Pancreas (tissue), 10 donors: ENCODE results near the gene ZBTB43. TPM values are rescaled to one million over a fixed set of nuclear protein-coding genes. Genes with fewer than 3 reads are reported as not detected.
"Not testable (repeated sequence)": the region's sequence is repeated elsewhere in the genome, so short reads cannot be mapped to it uniquely, and the experiment has no call there.

Experiments
- ATAC-seq, 4 donors: fragments of 200-7000 bp; cut with Tn5 transposase; one replicate each; pipeline versions ENCODE4 v1.8.0 to v1.9.1; 2020; ENCODE audit warnings: mild to moderate bottlenecking in 4 of 4, moderate library complexity in 4 of 4
- DNase-seq, 6 donors: peaks; one replicate each; pipeline ENCODE4 v3.0.0-alpha.2; 2020
- FAIRE-seq: peaks from 2 replicates; lab custom pipeline; 2012; peaks lifted over from hg19 to GRCh38; lab: Jason Lieb, UNC
- H3K27ac ChIP-seq, 4 donors: fragments of 200-600 bp; sonication (generic); 1 replicate in 3 of 4; 2 replicates in 1 of 4; pipeline versions ENCODE4 v1.5.0 to v1.8.0; 2020
- H3K27me3 ChIP-seq, 4 donors: fragments of 200-600 bp; one replicate each; pipeline ENCODE4 v1.8.0; 2021
- H3K36me3 ChIP-seq, 3 donors: fragments of 200-600 bp; sonication (generic) in 1 of 3; one replicate each; pipeline versions ENCODE4 v1.5.0 to v1.8.0; 2020 to 2021
- H3K4me1 ChIP-seq, 3 donors: fragments of 200-600 bp; one replicate each; pipeline ENCODE4 v1.8.0; 2021
- H3K4me3 ChIP-seq, 4 donors: fragments of 200-600 bp; sonication (generic) in 2 of 4; one replicate each; pipeline versions ENCODE4 v1.5.0 to v1.8.0; 2020 to 2021
- H3K9me3 ChIP-seq, 4 donors: fragments of 200-600 bp; one replicate each; pipeline ENCODE4 v1.8.0; 2021
- CTCF ChIP-seq, 4 donors: fragments of 200-600 bp; sonication (generic) in 3 of 4; IDR thresholded peaks; one replicate each; pipeline versions ENCODE4 v1.5.0 to v1.8.0; 2021; ENCODE audit warnings: antibody characterized with exemption in 4 of 4
- WGBS, 2 donors: extraction: QIAGEN DNeasy Blood & Tissue Kit; methylation state at CpG; one replicate each; pipeline ENCODE4 v1.1.7; 2013; 5-methylcytosine and 5-hydroxymethylcytosine counted together
- intact Hi-C, 3 donors: fragments of 100-400 bp; cut with DNase I; formaldehyde crosslinking; loops; one replicate each; pipeline versions ENCODE4 v1.11.1 to v1.14.2; 2022
- polyA plus RNA-seq, 2 donors: library from polyadenylated mRNA; stranded (reverse); fragments of 200-250 nt; gene quantifications; one replicate each; pipeline ENCODE4 v1.2.3, GENCODE V29; 2013
- total RNA-seq, 6 donors: library from RNA; stranded (reverse); fragmentation: NEBNext Ultra II Directional in 4 of 6; extraction: Animal tissue kit (Norgen Biotek cat#: 25700) in 4 of 6; gene quantifications; one replicate each; pipeline versions ENCODE4 v1.2.1 to v1.2.4, GENCODE V29; 2021 to 2023
- donor health status: healthy with polysubstance abuse.
- donor health status: DM: no; HTN: no; CAD: no; lungs with moderate emphysema.
- donor health status: DM: no; HTN: no; CAD: no.
- donor health status: control.
- donor health status: control.
- donor health status: Bipolar disorder and iron deficiency.
- donor health status: DM: yes; HTN: yes; CAD: no.
- donor health status: DM: no; HTN: no; CAD: no.
- donor health status: DM: no; HTN: no; CAD: no.
- donor health status: DM: yes; HTN: yes; CAD: no.

The ZBTB43 gene
- total and polyA plus RNA-seq, 8 donors = 2.2 to 8.5 (median 5.7) TPM

GRCh38 chr9:126782053-126782388 is 22.8 kb upstream of the ZBTB43 start:
- TF ChIP-seq CTCF (IDR thresholded peaks at IDR 0.05) = no peak
- Histone ChIP-seq H3K27me3 (no peaks in the 10 kb centered on the region), H3K4me3 (no peak overlapping the region), H3K4me1 (no peaks in the 10 kb centered on the region), H3K27ac (no peak overlapping the region), H3K36me3 (no peaks in the 10 kb centered on the region), H3K9me3 (no peaks in the 10 kb centered on the region)
- DNase-seq = no peak
- no peak for FAIRE-seq
- WGBS, 2 donors = 21 to 33% methylated on average over 4 of the region's 4 CpGs
- ATAC-seq = no peak
- intact Hi-C loops = loop anchor here in 2 of 3 donors (5.0 to 10.0 kb wide), 3 partner anchors 75 to 170 kb away; partner anchors contain the start of gene LMX1B (in 2 of the 2)

GRCh38 chr9:126783949-126784348 is 20.9 kb upstream of the ZBTB43 start:
- H3K27me3 ChIP-seq = no peaks in the 10 kb centered on the region
- FAIRE-seq (no peak), ATAC-seq (no peak), DNase-seq (no peak)
- WGBS, 2 donors = 51 to 62% methylated on average over 1 of the region's 1 CpG
- no peak overlapping the region for H3K27ac ChIP-seq
- TF ChIP-seq CTCF (IDR thresholded peaks at IDR 0.05) = no peak
- no peaks in the 10 kb centered on the region for H3K9me3 ChIP-seq
- intact Hi-C loops = loop anchor here in 2 of 3 donors (5.0 to 10.0 kb wide), 3 partner anchors 77 to 172 kb away; partner anchors contain the start of gene LMX1B (in 2 of the 2)
- no peaks in the 10 kb centered on the region for H3K4me1 ChIP-seq
- H3K4me3 ChIP-seq = no peak overlapping the region
- H3K36me3 ChIP-seq = no peaks in the 10 kb centered on the region

- FAIRE-seq = no peak
Observed at GRCh38 chr9:126784401-126784800, 20.4 kb upstream of the ZBTB43 start.

GRCh38 chr9:126784841-126785240 is 20.0 kb upstream of the ZBTB43 start:
- H3K4me1 ChIP-seq, ATAC-seq, H3K27me3 ChIP-seq, H3K4me3 ChIP-seq, H3K36me3 ChIP-seq, FAIRE-seq, H3K9me3 ChIP-seq, H3K27ac ChIP-seq, DNase-seq: not testable (repeated sequence)
- 75 to 80% methylated on average over 6 of the region's 6 CpGs for WGBS, 2 donors
- intact Hi-C loops = loop anchor here in 2 of 3 donors (5.0 to 10.0 kb wide), 4 partner anchors 78 to 173 kb away; partner anchors contain the start of gene LMX1B (in 2 of the 2)

More at GRCh38 chr9:126784401-126784800, 20.4 kb upstream of the ZBTB43 start:
- DNase-seq (no peak), ATAC-seq (no peak)
- H3K36me3 ChIP-seq = no peaks in the 10 kb centered on the region
- TF ChIP-seq CTCF (IDR thresholded peaks at IDR 0.05) = no peak
- no peak overlapping the region for H3K27ac ChIP-seq
- no peaks in the 10 kb centered on the region for H3K27me3 ChIP-seq
- intact Hi-C loops = loop anchor here in 2 of 3 donors (5.0 to 10.0 kb wide), 3 partner anchors 77 to 172 kb away; partner anchors contain the start of gene LMX1B (in 2 of the 2)
- no peak overlapping the region for H3K4me3 ChIP-seq
- no peaks in the 10 kb centered on the region for H3K9me3 ChIP-seq
- H3K4me1 ChIP-seq = no peaks in the 10 kb centered on the region
- WGBS, 2 donors = 86 to 88% methylated on average over 11 of the region's 11 CpGs

GRCh38 chr9:126788046-126788445 is 16.8 kb upstream of the ZBTB43 start:
- no peaks in the 10 kb centered on the region for H3K27me3 ChIP-seq
- no peak overlapping the region for H3K4me3 ChIP-seq
- no peaks in the 10 kb centered on the region for H3K4me1 ChIP-seq
- intact Hi-C loops = loop anchor here in 1 of 3 donors (5.0 to 10.0 kb wide), 2 partner anchors 86 to 173 kb away; partner anchors contain the start of gene LMX1B
- no peaks in the 10 kb centered on the region for H3K9me3 ChIP-seq
- WGBS, 2 donors = 27 to 28% methylated on average over 2 of the region's 2 CpGs
- H3K36me3 ChIP-seq = no peaks in the 10 kb centered on the region
- no peak for DNase-seq
- no peak overlapping the region for H3K27ac ChIP-seq
- FAIRE-seq = no peak
- TF ChIP-seq CTCF (IDR thresholded peaks at IDR 0.05) = no peak
- ATAC-seq = no peak
